Tibial nerve (tissue), 4 donors: ENCODE results near the gene ASAP3.

Experiments used
- EP300 ChIP-seq, 2 donors: sonication (generic); formaldehyde crosslinking; IDR thresholded peaks; one replicate each; pipeline ENCODE4 v1.6.1; 2017; ENCODE audit warnings: antibody characterized with exemption in 2 of 2, mild to moderate bottlenecking in 1 of 2
- POLR2A ChIP-seq, 2 donors: fragments of 450-650 bp; IDR thresholded peaks; one replicate each; pipeline ENCODE4 v1.6.1; 2017; ENCODE audit warnings: antibody characterized with exemption in 2 of 2, mild to moderate bottlenecking in 2 of 2, moderate library complexity in 2 of 2
- TF ChIP-seq, protein P1 (sequence below), 5 experiments: fragments of 200-600 bp in 3 of 5; fragments of 450-650 bp in 2 of 5; sonication (generic) in 3 of 5; IDR thresholded peaks; one replicate each; pipeline ENCODE4 v1.5.1; 2016 to 2019; ENCODE audit warnings: antibody characterized with exemption in 5 of 5, mild to moderate bottlenecking in 3 of 5, moderate library complexity in 2 of 5

DNA sequence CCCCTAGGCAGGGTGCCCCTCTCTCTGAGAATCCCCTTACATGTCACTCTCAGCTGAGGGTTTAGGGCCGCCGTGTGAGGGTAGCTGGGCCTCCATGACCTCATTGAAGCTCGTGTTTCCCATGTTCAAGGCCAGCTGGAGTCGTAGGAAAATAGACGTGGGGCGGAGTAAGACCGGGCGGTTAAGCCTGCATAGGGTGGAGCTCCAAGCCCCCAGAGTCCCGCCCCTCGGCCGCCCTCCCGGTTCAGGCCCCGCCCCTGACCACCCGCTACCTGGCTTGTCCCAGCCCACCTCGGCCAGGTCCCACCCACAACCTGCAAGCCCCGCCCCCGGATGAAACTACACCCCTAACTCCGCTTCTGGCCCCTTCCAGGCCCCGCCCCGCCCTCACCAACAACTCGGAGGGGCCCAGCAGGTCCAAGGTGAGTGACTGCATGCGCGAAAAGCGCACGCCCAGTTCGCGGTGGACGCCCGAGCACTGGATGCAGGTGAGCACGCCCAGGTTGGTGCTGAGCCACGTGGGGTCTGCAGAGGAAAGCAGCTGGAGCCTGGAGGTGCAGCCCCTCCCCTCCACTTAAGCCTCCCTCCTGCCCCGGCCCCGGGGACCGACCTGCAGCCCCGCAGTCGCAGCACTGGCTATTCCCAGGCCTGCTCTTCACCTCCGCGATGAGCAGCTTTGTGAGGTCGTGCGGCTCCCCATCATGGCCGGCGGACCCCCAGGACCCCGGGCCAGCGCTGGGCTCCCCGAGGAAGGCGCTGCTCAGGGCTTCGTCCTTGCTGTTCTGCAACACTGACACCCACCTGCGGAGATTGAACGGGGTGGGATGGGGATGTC is 47.2 kb downstream of the ASAP3 start:
- TF ChIP-seq POLR2A (IDR thresholded peaks at IDR 0.05) = no peak
- TF ChIP-seq, protein P1, sequence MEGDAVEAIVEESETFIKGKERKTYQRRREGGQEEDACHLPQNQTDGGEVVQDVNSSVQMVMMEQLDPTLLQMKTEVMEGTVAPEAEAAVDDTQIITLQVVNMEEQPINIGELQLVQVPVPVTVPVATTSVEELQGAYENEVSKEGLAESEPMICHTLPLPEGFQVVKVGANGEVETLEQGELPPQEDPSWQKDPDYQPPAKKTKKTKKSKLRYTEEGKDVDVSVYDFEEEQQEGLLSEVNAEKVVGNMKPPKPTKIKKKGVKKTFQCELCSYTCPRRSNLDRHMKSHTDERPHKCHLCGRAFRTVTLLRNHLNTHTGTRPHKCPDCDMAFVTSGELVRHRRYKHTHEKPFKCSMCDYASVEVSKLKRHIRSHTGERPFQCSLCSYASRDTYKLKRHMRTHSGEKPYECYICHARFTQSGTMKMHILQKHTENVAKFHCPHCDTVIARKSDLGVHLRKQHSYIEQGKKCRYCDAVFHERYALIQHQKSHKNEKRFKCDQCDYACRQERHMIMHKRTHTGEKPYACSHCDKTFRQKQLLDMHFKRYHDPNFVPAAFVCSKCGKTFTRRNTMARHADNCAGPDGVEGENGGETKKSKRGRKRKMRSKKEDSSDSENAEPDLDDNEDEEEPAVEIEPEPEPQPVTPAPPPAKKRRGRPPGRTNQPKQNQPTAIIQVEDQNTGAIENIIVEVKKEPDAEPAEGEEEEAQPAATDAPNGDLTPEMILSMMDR (IDR thresholded peaks at IDR 0.05) = no peak
- no peak for TF ChIP-seq EP300 (IDR thresholded peaks at IDR 0.05)
